Immature natural killer cell (primary cell): ENCODE data around the gene UBA52. TPM values are rescaled to one million over a fixed set of nuclear protein-coding genes. Genes with fewer than 3 reads are reported as not detected.
"Not testable (repeated sequence)": the region's sequence is repeated elsewhere in the genome, so short reads cannot be mapped to it uniquely, and the experiment has no call there.

Experiments used
- DNase-seq, 3 donors: peaks; one replicate each; pipeline ENCODE4 v3.0.0; 2022; ENCODE audit warnings: mixed read lengths in 1 of 3
- H3K27ac Mint-ChIP-seq, 6 donors: one replicate each; pipeline ENCODE4 v1.8.0; 2020; ENCODE audit warnings: mixed read lengths in 6 of 6, mild to moderate bottlenecking in 5 of 6, inconsistent platforms in 4 of 6, moderate library complexity in 3 of 6
- H3K27me3 Mint-ChIP-seq, 3 donors: one replicate each; pipeline ENCODE4 v1.8.0; 2020 to 2021; ENCODE audit warnings: low read depth in 3 of 3, mild to moderate bottlenecking in 3 of 3, mixed read lengths in 3 of 3, moderate library complexity in 3 of 3, inconsistent platforms in 1 of 3
- H3K36me3 Mint-ChIP-seq, 3 donors: one replicate each; pipeline ENCODE4 v1.8.0; 2020; ENCODE audit warnings: mixed read lengths in 3 of 3, inconsistent platforms in 2 of 3, mild to moderate bottlenecking in 2 of 3
- H3K4me1 Mint-ChIP-seq, 2 donors: one replicate each; pipeline ENCODE4 v1.8.0; 2020; ENCODE audit warnings: inconsistent platforms in 2 of 2, mild to moderate bottlenecking in 2 of 2, mixed read lengths in 2 of 2, moderate library complexity in 1 of 2
- H3K4me3 Mint-ChIP-seq, 5 donors: one replicate each; pipeline ENCODE4 v1.8.0; 2020; ENCODE audit warnings: mild to moderate bottlenecking in 5 of 5, mixed read lengths in 5 of 5, inconsistent platforms in 3 of 5, moderate library complexity in 3 of 5
- H3K9me3 Mint-ChIP-seq, 6 donors: one replicate each; pipeline ENCODE4 v1.8.0; 2020; ENCODE audit warnings: mild to moderate bottlenecking in 6 of 6, mixed read lengths in 6 of 6, inconsistent platforms in 4 of 6, moderate library complexity in 3 of 6
- polyA plus RNA-seq, 3 donors: library from polyadenylated mRNA; unstranded; fragments of 300-500 nt; fragmentation: Illumina TruSeq; gene quantifications; one replicate each; pipeline ENCODE4 v1.2.3, GENCODE V29; 2021

Gene UBA52
- polyA plus RNA-seq, 3 donors from 2014 or later: 613 to 1,093 (median 997) TPM

DNA sequence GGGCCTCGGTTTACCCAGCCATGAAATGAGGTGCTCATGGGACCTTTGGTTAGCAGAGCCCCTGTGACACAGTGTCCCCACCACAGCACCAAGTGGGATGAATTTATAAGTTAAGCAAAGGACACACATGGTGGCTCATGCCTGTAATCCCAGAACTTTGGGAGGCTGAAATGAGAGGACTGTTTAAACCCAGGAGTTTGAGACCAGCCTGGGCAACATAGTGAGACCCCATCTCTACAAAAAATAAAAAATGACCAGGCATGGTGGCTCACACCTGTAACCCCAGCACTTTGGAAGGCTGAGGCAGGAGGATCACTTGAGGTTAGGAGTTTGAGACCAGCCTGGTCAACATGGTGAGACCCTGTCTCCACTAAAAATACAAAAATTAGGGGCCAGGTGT lies 31.5 kb upstream of the UBA52 start:
- peak overlapping the region in 1 of 6 donors; percentile 28 for H3K27ac Mint-ChIP-seq
- DNase-seq, H3K9me3 Mint-ChIP-seq, H3K36me3 Mint-ChIP-seq, H3K27me3 Mint-ChIP-seq: not testable (repeated sequence)
- H3K4me3 Mint-ChIP-seq: peak overlapping the region in 2 of 5 donors; percentile 8 to 21
- H3K4me1 Mint-ChIP-seq: peaks cover 21 to 30% of the 10 kb centered on the region in 2 donors

DNA sequence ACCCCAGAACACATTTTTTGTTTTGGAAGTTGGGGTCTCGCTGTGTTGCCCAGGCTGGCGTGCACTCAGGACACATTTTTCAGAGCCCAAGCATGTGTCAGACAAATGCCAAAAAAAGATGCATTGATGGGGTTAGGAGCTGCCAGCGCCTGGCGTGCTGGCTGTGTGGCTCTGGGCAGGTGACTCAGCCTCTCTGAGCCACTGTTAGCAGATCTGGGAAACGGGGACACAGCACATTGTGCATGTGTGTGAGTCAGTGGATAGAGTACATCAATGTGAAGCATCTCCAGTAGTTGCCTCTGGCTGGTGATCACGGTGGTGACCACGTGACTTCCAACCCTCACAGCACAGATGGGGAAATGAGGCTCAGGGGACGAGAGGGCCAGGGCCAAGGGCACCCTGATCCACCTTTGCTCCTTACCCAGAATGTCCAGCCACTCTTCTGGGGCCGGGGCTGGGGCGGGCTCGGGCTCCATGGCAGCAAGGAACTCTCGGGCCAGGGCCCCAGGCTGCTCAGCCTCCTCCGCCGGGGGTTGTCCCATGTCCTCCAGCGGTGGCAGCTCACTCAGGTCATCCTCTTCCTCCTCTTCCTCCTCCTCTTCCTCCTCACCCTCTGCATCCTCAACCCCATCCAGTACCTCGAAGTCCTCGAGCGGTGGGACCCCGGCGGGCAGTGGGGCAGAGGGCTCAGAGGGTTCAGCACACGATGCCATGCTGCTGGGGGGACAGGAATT lies 30.2 kb upstream of the UBA52 start:
- peaks cover 0 to 4% (median 4%) of the 10 kb centered on the region in 3 donors for H3K36me3 Mint-ChIP-seq
- DNase-seq: no peak

DNA sequence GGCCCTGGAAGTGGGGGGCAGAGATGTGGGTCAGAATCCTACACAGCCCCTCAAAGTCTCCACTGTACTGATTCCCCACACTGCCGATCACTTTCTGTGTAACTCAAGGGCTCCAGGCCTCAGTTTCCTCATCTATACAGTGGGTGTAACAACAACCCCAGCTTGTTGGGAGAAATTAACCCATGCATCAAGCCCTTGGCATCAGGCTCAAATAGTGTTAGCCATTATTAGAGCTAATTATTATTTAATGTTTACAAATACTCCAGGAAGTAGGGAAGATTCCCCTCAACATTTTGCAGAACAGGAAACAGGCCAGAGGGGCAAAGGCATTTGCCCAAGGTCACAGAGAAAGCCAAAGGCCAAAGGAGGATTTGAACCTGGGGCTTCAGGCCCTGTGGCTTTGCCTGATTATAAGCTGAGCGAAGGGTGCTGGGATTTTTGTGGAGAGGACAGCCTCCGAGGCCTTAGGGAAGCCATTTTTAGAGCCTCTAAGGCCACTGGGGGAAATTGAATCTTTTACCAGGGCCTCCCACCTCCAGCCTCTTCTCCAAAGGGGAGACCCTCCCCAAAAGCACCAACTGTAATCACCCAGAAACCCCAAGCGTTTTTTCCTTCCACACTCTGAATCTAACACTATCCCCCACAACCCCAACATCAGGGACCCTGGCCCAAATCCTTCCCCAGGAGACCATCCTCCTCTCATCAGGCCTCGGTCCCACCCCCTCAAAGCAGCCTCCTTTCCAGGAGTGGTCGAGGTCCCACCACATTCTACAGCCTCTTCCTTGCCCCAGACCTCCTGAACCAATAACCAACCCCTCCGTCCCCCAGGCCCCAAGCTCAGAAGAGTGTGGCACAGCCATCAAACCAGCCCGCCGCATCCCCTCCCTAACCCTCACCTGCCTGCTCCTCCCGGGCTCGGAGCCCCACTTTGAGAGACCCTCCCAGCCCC lies 29.4 kb upstream of the UBA52 start:
- peaks cover 21 to 30% of the 10 kb centered on the region in 2 donors for H3K4me1 Mint-ChIP-seq
- DNase-seq: no peak
- peaks cover 0 to 9% (median 0%) of the 10 kb centered on the region in 3 donors for H3K27me3 Mint-ChIP-seq
- H3K9me3 Mint-ChIP-seq: no peaks in the 10 kb centered on the region
- H3K36me3 Mint-ChIP-seq: no peaks in the 10 kb centered on the region
- peak overlapping the region; percentile 76 to 94 (median 89) for H3K27ac Mint-ChIP-seq
- H3K4me3 Mint-ChIP-seq: peak overlapping the region; percentile 84 to 88 (median 86)

More for the DNA sequence above, 30.2 kb upstream of the UBA52 start:
- H3K4me3 Mint-ChIP-seq: peak overlapping the region; percentile 8 to 88 (median 33)
- peaks cover 0 to 9% (median 0%) of the 10 kb centered on the region in 3 donors for H3K27me3 Mint-ChIP-seq
- peak overlapping the region in 3 of 6 donors; percentile 21 to 81 (median 76) for H3K27ac Mint-ChIP-seq
- no peaks in the 10 kb centered on the region for H3K9me3 Mint-ChIP-seq
- H3K4me1 Mint-ChIP-seq: peaks cover 21 to 30% of the 10 kb centered on the region in 2 donors

- H3K4me3 Mint-ChIP-seq: peak within 1 kb of the TSS; percentile 92 to 94 (median 93)
- peak within 1 kb of the TSS; percentile 90 to 99 (median 94) for H3K27ac Mint-ChIP-seq
- H3K4me1 Mint-ChIP-seq: peaks cover 21 to 30% of the 10 kb centered on the region in 2 donors
- H3K9me3 Mint-ChIP-seq: no peaks in the 10 kb centered on the region
- H3K27me3 Mint-ChIP-seq: peaks cover 0 to 6% (median 0%) of the 10 kb centered on the region in 3 donors
- DNase-seq: peak; percentile 89 to 91 (median 90)
- H3K36me3 Mint-ChIP-seq: no peaks in the 10 kb centered on the region
These were observed 28.5 kb upstream of the UBA52 start, which contains the start of gene FKBP8 for GRCh38 chr19:18542941-18543813. Gene FKBP8, minus strand, starts transcription at chr19:18543573. Its CDS starts 1,603 bp downstream, at chr19:18541970.

- H3K36me3 Mint-ChIP-seq: no peaks in the 10 kb centered on the region
- peak overlapping the region; percentile 92 to 94 (median 93) for H3K4me3 Mint-ChIP-seq
- peaks cover 21 to 30% of the 10 kb centered on the region in 2 donors for H3K4me1 Mint-ChIP-seq
- no peaks in the 10 kb centered on the region for H3K9me3 Mint-ChIP-seq
- peak; percentile 57 to 72 (median 57) for DNase-seq
- H3K27me3 Mint-ChIP-seq: peaks cover 0 to 6% (median 1%) of the 10 kb centered on the region in 3 donors
- H3K27ac Mint-ChIP-seq: peak overlapping the region; percentile 90 to 99 (median 94)
These were observed 27.7 kb upstream of the UBA52 start for GRCh38 chr19:18543814-18544475.

DNA sequence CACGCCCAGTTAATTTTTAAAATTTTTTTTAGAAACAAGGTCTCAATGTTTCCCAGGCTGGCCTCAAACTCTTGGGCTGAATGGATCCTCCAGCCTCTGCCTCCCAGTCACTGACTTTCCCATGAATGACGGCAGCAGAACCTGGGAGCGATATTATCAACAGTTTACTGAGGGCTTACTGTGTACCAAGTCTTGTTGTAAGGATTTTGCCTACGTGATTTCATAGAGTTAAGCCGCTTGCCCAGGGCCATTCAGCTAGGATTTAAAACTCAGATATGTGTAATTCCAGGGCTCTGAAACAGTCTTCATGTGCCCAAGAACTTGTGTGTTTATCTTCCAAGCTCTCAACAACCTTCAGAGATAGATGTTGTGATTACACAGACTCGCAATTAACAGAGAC lies 20.0 kb upstream of the UBA52 start:
- no peaks in the 10 kb centered on the region for H3K36me3 Mint-ChIP-seq
- no peak overlapping the region for H3K27ac Mint-ChIP-seq
- H3K4me1 Mint-ChIP-seq: no peaks in the 10 kb centered on the region
- peaks cover 0 to 3% (median 0%) of the 10 kb centered on the region in 3 donors for H3K27me3 Mint-ChIP-seq
- H3K9me3 Mint-ChIP-seq: no peaks in the 10 kb centered on the region
- no peak overlapping the region for H3K4me3 Mint-ChIP-seq
- DNase-seq: no peak

DNA sequence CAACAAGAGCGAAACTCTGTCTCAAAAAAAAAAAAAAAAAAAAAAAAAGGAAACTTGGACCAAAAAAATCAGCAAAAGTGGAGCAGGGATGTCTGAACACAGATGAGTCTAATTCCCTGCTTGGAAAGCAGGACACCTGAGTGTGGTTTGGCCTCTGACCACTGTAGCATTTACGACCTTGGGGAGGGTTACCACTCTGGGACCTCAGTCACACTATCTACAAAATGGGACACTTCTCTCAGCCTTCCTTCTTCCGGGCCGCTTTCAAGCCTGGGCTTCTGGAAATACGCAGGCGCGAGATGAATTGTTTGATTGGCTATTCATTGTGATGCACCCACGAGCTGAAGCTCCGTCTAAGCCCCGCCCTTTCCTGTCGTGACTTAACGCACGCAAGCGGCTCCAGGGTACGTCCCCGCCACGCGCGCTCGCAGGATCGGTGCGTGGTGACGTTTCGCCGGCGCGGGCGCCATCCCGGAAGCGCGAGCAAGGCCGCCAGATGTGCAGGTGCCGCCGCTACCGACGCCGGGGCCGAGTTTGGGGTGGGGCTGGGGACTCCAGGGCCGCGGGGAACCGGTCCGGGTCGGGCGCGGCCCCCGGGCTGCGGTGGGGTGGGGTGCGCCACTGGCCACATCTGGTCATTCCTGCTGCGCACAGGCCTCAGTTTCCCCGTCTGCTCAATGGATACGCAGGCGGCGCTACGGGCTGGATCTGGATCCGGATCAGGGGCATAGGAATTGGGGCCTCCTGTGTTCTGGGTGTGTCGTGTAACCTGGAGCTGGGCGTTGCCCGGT lies 14.1 kb upstream of the UBA52 start, which contains the start of gene KXD1:
TSS of gene KXD1 (plus strand) at position 460 of the 791 bp plus-strand sequence. CDS start 4,187 bp downstream, outside the sequence.
- Mint-ChIP-seq H3K4me1 (peaks cover 22 to 23% of the 10 kb centered on the region in 2 donors), H3K9me3 (no peaks in the 10 kb centered on the region), H3K27ac (peak within 1 kb of the TSS; percentile 92 to 98 (median 96)), H3K4me3 (peak within 1 kb of the TSS; percentile 86 to 93 (median 91)), H3K27me3 (peaks cover 3 to 9% (median 5%) of the 10 kb centered on the region in 3 donors), H3K36me3 (peaks cover 0 to 3% (median 0%) of the 10 kb centered on the region in 3 donors)
- DNase-seq: peak; percentile 97 to 99 (median 98)

- H3K36me3 Mint-ChIP-seq: peaks cover 0 to 7% (median 4%) of the 10 kb centered on the region in 3 donors
- DNase-seq: peak in 1 of 3 donors; percentile 11
- H3K4me3 Mint-ChIP-seq: peak overlapping the region; percentile 84 to 93 (median 91)
- no peaks in the 10 kb centered on the region for H3K9me3 Mint-ChIP-seq
- peak overlapping the region; percentile 92 to 98 (median 96) for H3K27ac Mint-ChIP-seq
- H3K27me3 Mint-ChIP-seq: peaks cover 3 to 9% (median 5%) of the 10 kb centered on the region in 3 donors
- H3K4me1 Mint-ChIP-seq: peaks cover 22 to 23% of the 10 kb centered on the region in 2 donors
These were observed 13.5 kb upstream of the UBA52 start for GRCh38 chr19:18558202-18558555.

GRCh38 chr19:18558604-18559003 lies 13.1 kb upstream of the UBA52 start:
- Mint-ChIP-seq H3K36me3 (peaks cover 0 to 8% (median 4%) of the 10 kb centered on the region in 3 donors), H3K4me1 (peaks cover 22 to 23% of the 10 kb centered on the region in 2 donors), H3K27me3 (peaks cover 3 to 9% (median 5%) of the 10 kb centered on the region in 3 donors), H3K4me3 (peak overlapping the region; percentile 84 to 93 (median 91)), H3K9me3 (no peaks in the 10 kb centered on the region), H3K27ac (peak overlapping the region; percentile 92 to 98 (median 96))
- no peak for DNase-seq

DNA sequence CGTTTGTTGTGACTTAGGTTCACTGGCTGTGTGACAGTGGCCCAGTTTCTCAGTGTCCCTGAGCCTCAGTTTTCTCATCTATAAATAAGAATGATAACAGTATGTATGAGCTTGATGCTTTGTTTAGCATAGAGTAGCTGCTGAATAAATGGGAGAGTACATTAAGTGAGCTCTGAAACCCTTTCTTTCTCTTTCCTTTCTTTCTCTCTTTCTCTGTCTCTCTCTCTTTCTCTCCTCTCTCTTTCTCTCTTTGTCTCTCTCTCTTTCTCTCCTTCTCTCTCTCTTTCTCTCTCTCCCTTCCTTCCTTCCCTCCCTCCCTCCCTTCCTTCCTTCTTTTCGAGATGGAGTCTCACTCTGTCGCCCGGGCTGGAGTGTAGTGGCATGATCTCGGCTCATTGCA lies 12.0 kb upstream of the UBA52 start:
- Mint-ChIP-seq H3K27ac (peak overlapping the region; percentile 92 to 98 (median 96)), H3K4me3 (peak overlapping the region in 4 of 5 donors; percentile 53 to 93 (median 74)), H3K9me3 (no peaks in the 10 kb centered on the region), H3K36me3 (peaks cover 2 to 12% (median 4%) of the 10 kb centered on the region in 3 donors), H3K4me1 (peaks cover 22 to 23% of the 10 kb centered on the region in 2 donors), H3K27me3 (peaks cover 3 to 9% (median 5%) of the 10 kb centered on the region in 3 donors)
- DNase-seq: no peak

DNA sequence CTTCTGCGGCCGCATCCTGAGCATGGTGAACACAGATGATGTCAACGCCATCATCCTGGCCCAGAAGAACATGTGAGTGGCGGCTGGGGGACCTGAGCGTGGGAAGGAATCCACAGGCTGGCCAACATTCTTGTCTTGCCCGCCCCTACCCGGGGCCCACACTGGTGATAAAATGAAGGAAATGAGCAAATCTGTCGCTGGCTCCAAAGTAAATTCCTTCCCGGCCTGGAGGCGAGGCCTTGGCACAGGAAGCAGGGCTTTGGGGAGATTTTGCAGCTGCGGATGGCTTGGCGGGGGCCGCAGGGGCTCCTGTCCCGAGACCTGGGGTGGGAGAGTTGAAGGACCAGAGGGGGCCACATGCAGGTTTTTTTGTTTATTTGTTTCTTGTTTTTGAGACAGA lies 9.6 kb upstream of the UBA52 start:
- H3K27me3 Mint-ChIP-seq: peaks cover 3 to 9% (median 5%) of the 10 kb centered on the region in 3 donors
- peaks cover 6 to 17% (median 7%) of the 10 kb centered on the region in 3 donors for H3K36me3 Mint-ChIP-seq
- H3K9me3 Mint-ChIP-seq: no peaks in the 10 kb centered on the region
- no peak for DNase-seq
- no peak overlapping the region for H3K27ac Mint-ChIP-seq
- peaks cover 22 to 23% of the 10 kb centered on the region in 2 donors for H3K4me1 Mint-ChIP-seq
- no peak overlapping the region for H3K4me3 Mint-ChIP-seq
